OCI-M2 (cell line): ENCODE data around the gene TERT.
"Not testable (repeated sequence)": the region's sequence is repeated elsewhere in the genome, so short reads cannot be mapped to it uniquely, and the experiment has no call there.

ENCODE experiments used
- DNase-seq: peaks from one replicate; lab custom pipeline; 2025; ENCODE audit not compliant: unreplicated experiment; lab: John Stamatoyannopoulos, UW

The TERT gene

DNA sequence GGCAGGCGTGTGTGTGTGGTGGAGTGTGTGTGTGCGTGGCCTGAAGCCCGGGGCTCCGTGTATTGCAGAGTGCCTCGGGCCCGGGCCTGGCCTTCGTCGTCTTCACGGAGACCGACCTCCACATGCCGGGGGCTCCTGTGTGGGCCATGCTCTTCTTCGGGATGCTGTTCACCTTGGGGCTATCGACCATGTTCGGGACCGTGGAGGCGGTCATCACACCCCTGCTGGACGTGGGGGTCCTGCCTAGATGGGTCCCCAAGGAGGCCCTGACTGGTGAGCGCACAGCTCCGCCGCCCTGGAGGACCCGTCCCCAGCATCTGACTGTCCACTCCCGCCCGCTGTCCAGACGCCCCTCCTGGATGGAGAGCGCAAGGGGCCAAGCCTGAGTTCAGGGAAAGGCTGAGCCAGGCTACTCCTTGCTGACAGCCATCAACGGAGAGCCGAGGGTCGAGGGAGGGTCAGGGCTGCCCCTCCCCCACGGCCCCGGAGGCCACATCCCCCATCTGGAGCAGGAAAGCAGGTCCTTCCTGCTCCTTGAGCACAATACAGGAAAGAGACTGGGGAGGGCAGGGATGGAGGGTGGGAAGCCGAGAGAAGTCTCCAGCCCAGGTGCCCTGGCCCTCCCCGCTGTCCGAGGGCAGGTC lies 51.3 kb downstream of the TERT start:
- no peak for DNase-seq

DNA sequence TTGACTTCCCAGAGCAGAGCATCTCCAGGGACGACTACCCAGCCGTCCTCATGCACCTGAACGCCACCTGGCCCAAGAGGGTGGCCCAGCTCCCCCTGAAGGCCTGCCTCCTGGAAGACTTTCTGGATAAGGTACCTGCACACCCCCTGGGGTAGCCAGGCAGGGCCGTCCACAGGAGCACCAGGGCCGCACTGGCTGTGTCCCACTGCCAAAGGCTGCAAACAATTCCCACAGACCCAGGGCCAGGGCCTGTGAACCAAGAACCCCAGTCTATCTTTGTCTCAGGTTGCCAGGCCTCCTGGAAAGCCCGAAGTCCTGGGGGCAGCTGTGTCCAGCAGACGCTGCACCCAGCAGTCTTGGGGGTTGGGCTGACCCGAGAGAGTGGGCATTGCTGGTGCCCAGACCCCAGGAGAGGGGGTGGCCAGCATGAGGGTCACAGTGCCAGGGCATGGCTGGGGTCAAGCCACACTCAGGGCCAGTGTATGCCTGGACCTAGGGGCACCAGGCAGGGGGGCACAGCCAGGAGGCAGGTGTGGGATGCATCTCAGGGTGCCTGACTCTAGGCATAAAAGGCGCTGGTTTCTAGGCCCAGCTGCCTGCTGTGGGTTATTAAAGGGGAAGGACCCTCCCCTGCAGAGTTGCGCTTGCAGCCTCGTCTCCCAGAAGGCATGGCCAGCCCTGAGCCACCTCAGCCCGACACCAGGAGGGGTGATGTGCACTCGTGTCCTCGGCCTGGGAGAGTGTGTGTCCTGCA lies 52.0 kb downstream of the TERT start:
- DNase-seq = no peak

DNA sequence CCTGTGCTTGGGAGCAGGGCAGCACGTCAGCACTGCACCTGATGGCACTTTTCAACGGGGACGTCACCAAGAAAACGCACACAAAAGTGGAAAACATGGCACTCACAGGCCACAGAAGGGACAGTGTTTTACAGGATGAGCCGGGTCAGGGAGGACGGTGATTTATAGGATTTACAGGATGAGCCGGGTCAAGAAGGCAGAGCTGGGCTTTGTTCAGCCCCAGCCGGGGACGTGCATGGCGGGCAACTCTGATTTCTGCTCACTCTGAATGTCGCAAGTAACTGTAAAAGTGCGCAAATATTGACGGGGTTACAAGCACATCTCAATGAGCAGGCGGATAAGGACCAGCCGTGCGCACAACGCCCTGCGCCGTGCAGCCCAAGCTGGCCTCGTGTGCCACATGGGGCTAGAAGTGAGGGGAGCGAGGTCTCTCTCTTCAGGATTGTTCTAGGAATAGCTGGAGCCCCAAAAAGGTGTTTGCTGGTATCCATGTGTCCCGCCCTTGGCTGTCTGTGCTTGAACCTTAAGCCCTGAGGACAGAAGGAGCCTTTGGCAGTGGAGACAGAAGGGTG lies 53.3 kb downstream of the TERT start:
- DNase-seq = no peak

DNA sequence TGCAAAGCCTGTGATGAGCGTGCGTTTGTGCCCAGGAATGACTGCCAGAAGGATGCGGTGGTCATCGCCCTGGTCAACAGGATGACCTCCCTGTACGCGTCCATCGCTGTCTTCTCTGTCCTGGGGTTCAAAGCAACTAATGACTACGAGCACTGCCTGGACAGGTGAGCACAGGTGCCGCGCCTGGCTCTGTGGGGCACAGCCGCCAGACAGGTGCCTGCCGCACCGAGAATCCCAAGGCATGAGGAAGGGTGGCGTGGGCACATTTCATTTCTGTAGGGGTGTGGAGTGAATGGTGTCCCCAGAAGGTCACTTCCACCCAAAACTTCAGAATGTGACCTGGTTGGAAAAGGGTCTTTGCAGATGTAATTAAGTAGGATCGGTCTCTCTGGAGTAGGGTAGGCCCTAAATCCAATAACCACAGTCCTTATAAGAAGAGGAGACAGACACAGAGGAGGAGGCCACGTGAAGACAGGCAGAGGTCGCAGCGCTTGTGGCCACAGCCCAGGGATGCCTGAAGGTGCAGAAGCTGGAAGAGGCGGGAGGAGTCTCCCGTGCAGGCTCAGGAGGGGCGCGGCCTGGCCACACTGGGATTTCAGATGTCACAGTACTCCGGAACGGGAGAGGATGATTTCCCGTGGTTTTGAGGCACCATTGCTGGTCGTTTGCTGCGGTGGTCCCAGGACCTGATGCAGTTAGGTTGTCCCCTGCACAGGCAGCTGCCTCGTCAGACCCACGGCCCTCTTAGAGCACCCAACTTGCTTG lies 54.2 kb downstream of the TERT start:
- no peak for DNase-seq

DNA sequence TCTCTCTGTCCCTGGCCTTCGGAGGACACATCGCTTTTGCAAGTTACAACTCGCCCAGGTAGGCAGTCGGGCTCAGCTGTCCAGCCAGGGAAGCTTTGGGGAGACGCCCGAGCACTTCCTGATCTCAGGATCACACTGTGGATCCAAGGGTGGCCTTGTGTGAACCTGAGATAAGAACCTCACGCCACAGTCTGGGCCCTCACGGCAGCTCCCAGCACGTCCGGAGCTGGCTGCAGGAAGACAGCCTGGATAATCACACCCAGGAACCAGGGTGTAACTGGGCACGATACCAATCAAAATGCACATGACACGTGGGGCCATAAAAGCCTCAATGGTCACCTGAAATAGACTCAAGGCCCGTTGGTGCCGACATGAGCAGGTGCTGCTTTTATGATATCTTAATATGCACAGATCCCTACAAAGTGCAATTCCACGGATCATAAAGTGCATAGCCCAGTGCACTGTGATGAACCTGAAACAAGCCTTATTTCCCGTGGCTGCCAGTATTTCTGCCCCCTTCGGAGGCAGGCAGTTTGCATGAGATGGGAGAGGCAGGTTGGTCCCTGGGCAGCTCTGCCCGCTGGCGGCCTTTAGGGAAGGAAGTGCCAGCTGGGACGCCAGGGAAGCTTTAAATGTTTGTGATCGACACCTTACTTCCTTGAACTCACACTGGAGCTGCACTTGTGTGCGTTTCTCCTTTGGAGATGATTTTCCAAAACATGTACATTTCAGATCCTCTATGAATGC lies 55.2 kb downstream of the TERT start:
- DNase-seq = no peak

DNA sequence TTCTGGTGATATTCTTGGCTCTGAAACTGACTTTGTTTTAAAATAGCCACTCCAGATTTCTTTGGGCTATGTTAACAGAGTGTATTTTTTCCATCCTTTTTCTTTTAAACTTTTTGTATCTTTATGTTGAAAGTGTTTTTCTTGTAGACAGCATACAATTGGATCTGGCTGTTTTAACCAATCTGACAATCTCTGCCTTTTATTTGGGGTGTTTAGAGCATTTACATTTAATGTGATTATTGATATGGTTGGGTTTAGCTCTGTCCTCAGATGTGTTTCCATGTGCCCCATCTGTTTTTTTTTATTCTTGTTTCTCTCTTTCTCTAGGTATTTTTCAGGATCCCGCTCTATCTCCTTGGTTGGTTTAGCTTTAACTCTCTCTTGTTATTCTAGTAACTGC lies 59.0 kb downstream of the TERT start:
- no peak for DNase-seq

DNA sequence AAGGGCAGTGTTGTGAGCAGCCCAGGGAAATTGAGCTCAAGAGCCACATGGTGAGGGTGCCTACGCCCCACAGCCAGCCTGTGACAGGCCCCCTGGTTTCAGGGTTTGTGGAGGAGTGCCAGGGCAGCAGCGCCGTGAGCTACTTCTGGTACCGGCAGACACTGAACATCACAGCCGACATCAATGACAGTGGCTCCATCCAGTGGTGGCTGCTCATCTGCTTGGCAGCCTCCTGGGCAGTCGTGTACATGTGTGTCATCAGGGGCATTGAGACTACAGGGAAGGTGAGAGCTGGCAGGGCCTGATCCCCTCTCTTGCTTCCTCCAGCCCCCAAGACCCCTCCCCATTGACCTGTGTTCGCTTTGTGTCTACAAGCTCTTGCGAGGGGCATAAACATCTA lies 59.5 kb downstream of the TERT start:
- no peak for DNase-seq

DNA sequence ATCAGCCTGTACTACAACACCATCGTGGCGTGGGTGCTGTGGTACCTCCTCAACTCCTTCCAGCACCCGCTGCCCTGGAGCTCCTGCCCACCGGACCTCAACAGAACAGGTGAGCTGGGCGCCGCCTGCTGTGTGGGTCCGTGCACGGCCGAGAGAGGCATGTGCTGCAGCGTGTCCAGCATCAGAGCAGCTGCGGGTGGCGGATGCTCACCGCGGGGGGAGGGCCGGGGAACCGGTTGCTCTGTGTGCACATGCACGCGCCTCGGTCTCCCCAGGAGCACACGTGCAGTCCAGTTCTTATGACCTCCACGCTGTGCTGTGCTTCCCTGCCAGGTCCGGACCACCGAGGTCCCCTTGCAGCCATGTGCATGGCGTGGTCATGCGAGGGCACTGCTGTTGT lies 62.1 kb downstream of the TERT start:
- DNase-seq = no peak

DNA sequence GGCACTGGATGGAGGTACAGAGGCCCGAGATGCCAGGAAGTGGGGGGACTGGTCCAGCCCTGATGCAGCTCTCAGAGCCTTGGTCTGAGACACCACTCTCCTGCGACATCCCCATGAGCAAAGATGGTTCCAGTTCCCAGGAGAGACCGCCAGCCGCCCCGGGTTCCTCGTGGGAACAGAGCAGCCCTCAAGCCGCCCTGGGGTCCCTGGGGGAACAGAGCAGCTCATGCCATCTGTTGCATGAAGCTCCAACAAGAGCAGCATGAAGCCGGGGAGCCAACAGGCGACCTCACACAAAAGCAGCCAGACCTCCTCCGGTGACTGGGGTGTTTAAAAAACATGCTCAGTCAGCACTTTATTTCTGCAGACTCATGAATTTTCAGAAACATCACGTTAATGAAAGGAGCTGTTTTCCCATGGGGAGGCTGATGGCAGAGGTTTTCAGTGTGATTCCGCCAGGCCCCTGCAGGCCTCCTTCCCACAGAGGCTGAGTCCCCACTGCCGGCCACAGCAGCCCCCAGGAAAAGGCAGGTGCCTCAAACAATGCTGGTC lies 63.4 kb downstream of the TERT start:
- DNase-seq = no peak

DNA sequence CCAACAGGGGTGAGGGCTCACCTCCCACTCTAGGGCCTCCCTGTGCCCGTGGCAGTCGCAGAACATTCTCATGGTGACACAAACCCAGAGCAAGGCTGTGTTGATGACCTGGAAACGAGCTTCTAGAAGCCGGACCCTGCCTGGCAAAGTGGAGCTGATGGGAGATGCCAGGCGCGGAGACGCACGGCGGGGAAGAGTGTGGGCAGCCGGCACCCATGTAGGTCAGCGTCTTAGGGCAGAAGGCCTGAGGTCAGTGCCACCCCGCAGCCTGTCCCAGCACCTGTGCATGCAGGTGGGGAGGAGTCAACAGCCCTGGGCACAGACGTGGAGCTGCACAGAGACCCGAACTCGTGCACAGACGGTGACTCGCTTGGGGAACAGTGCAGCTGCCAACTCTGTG lies 64.3 kb downstream of the TERT start:
- no peak for DNase-seq

DNA sequence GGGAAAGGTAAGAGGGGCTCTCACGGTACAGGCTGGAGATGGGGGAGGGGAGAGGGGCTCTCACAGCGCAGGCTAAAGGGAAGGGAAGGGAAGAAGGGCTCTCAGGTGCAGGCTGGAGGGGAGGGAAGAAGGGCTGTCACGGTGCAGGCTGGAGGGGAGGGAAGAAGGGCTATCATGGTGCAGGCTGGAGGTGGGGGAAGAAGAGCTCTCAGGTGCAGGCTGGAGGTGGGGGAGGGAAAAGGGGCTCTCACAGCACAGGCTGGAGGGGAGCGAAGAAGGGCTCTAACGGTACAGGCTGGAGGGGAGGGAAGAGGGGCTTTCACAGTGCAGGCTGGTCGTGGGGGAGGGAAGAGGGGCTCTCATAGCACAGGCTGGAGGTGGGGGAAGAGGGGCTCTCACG lies 65.0 kb downstream of the TERT start:
- no peak for DNase-seq

DNA sequence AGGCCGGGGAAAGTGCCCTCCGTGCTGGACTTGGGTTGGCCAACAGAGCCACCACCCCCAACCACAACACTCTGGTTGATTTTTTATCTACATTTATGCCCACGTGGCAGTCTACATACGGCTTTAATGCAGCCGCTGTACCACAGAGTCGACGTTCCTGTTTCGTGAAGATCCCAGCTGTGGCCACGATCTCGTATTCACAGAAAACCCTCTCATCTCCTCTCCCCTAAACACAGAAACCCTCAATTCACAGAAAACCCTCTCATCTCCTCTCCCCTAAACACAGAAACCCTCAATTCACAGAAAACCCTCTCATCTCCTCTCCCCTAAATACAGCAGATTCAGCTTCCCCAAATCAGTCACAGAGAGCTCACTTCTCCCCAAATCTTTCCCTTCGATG lies 65.8 kb downstream of the TERT start:
- DNase-seq = not testable (repeated sequence)

DNA sequence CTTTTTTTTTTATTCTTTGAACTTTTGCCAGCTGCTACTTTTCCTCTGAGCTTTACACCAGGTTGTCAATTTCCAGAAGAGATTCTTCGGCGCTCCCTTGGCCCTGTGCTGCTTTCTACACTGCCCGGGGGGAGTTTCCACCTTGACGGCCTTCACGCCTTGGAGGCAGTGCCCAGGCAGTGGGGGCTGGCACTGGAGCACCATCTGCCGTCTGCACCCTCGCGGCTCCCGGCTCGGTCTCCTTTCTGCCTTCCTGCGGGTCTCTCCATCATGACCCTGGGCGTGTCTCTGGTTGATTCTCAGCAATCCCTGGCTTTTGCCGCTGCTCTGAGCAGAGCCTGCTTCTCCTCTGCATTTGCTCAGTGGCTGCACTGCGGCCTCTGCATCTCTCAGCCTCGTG lies 66.7 kb downstream of the TERT start:
- no peak for DNase-seq

DNA sequence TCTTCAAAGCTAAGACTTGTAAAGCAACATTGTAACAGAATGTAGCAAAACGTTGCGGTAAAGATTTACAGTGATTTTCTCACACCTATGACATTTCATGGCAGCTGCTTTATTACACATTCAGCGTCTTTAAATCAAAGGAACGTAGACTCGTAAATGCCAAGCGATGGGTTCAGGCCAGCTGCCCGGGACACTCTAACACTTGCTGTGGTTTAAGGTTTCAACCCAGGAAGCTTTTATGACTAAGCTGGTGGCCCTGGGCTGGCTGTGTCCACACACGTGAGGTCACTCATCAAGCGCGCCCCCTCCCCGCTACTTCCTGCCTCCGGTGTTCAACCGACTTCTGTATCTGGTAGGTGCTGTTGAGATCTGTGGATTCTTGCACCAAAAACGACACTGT lies 67.2 kb downstream of the TERT start:
- no peak for DNase-seq

DNA sequence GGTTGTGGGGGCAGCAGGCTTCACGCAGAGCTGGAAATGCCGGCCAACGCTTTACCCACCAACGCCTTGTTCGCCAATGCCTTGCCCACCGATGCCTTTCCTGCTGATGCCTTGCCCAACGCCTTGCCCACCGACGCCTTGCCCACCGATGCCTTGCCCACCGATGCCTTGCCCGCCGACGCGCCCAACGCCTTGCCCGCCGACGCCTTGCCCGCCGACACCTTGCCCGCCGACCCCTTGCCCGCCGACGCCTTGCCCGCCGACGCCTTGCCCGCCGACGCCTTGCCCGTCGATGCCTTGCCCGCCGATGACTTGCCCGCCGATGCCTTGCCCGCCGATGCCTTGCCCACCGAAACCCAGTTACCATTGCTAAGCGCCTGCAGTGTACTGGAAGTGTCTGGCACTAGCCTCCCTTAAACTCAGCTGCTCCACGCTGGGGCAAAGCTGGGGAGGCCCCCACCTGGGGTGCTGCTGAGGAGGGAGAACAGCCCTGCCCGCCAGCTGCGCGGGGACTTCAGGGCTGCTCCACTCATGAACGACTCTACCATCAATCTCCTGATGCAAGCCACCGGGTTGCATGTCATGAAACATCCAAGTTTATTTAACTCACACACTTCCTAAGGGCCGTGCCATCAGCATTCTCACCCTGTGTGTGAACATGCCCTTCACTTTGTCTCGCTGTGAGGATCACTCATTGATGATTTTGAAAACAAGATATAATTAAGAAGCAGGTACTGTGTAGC lies 67.9 kb downstream of the TERT start:
- no peak for DNase-seq

DNA sequence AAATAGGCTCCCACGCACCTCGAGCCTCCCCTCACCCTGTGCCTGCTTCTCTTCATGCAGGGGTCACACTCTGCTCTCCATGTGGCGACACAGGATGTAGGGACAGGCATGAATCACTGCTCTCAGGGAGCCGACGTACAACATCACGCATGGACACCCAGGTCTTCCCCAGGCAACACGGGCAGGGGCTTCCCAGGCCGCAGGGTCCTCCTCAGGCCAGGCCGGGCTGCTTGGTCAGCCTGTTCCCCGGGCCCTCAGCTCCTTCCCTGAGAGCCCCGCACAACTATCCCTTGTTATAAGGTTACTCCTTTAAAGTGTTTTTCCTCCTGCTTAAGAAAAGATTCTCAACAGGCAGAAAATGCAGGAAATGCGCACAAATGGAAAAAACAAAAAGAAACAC lies 68.6 kb downstream of the TERT start:
- DNase-seq = no peak

DNA sequence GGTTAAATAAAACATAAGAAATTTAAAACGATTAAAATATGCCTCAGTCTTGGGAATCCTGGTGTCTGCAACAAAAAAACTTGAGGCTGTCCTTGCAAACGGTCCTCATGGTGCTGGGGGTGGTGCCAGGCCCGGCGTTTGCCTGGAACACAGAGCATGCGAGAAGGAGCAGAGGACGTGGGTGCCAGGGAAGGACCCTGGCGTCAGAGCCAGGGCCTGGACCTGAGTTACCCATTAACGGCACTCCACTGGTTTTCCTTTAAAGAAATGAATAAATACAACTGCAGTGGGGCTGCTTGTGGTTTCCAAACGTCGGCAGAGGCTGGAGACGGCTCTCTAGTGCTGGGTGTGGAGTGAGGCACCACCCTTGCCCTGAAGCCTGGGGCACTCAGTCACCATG lies 69.8 kb downstream of the TERT start, which contains the start of gene SLC6A18:
Gene SLC6A18, plus strand, starts transcription at position 301 of the 400 bp plus-strand sequence. Its CDS starts 97 bp downstream, at position 398.
- no peak for DNase-seq

DNA sequence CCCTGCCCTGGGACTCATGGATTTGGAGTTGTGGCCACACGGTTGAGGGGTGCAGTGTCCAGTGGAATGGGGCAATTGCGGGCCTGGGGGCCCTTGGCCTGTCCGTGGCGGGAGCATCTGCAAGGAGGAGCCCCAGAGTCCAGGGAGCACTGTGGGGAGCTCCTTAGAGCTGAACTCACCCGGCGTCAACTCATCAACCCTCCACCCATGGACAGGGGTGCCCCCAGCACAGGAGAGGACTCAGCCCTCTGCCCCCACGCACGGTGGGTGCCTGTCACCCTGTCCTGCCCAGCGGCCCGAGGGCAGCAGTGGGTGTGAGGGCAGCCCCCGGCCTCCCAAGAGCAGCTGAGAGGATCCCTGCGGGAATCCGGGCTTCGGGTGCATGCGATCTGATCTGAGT lies 70.2 kb downstream of the TERT start:
- DNase-seq = no peak

DNA sequence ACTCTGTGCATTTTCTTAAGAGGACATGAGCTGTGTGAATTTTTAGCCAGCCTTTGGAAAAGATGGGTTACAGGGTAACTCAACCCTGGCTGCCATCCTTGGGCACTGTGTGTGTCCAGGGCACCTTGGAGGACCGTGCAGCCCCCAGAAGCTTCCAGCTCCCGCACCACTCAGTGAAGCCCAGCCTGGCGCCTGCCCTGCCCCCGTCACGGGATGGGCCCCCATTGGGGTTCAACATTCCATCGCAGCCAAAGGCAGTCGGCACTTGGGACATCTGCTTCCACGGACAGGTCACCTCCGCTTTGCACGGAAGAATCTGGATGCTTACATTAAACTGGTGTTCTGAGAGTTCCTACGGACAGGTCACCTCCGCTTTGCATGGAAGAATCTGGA lies 71.6 kb downstream of the TERT start:
- no peak for DNase-seq
